Stimulated activated CD8-positive, alpha-beta memory T cell treated with anti-CD3 and anti-CD28 coated beads, Interleukin-2, amount 100 ng/mL, for 1 hour (primary cell): ENCODE results near the gene CNTNAP2.

Experiments
- DNase-seq, 2 donors: peaks; one replicate each; pipeline ENCODE4 v3.0.0-alpha.2; 2020; ENCODE audit warnings: low read depth in 2 of 2

Gene CNTNAP2

GRCh38 chr7:147483634-147484292, 1367.2 kb downstream of the CNTNAP2 start:
- DNase-seq, result no peak

- DNase-seq, result no peak
Observed at GRCh38 chr7:147485660-147486210, 1369.1 kb downstream of the CNTNAP2 start.

- DNase-seq, result no peak
Observed at GRCh38 chr7:147492606-147493005, 1376.0 kb downstream of the CNTNAP2 start.

- DNase-seq, result no peak
Observed at GRCh38 chr7:147496209-147496608, 1379.6 kb downstream of the CNTNAP2 start.

GRCh38 chr7:147497246-147497645, 1380.6 kb downstream of the CNTNAP2 start:
- no peak for DNase-seq

- no peak for DNase-seq
Observed at GRCh38 chr7:147498081-147498480, 1381.5 kb downstream of the CNTNAP2 start.

- no peak for DNase-seq
Observed at GRCh38 chr7:147509035-147509501, 1392.5 kb downstream of the CNTNAP2 start.

- no peak for DNase-seq
Observed at GRCh38 chr7:147509541-147510200, 1393.1 kb downstream of the CNTNAP2 start.

GRCh38 chr7:147510201-147510542, 1393.6 kb downstream of the CNTNAP2 start:
- no peak for DNase-seq

GRCh38 chr7:147510923-147511322, 1394.3 kb downstream of the CNTNAP2 start:
- no peak for DNase-seq

- DNase-seq, result no peak
Observed at GRCh38 chr7:147513451-147513850, 1396.8 kb downstream of the CNTNAP2 start.

- DNase-seq, result no peak
Observed at GRCh38 chr7:147516391-147516790, 1399.8 kb downstream of the CNTNAP2 start.

- DNase-seq, result no peak
Observed at GRCh38 chr7:147519062-147519461, 1402.5 kb downstream of the CNTNAP2 start.

GRCh38 chr7:147523056-147523455, 1406.5 kb downstream of the CNTNAP2 start:
- no peak for DNase-seq

- no peak for DNase-seq
Observed at GRCh38 chr7:147524726-147525250, 1408.2 kb downstream of the CNTNAP2 start.

- DNase-seq, result no peak
Observed at GRCh38 chr7:147525325-147525724, 1408.7 kb downstream of the CNTNAP2 start.

- no peak for DNase-seq
Observed at GRCh38 chr7:147535701-147536111, 1419.1 kb downstream of the CNTNAP2 start.

- DNase-seq, result no peak
Observed at GRCh38 chr7:147539685-147540084, 1423.1 kb downstream of the CNTNAP2 start.

- DNase-seq, result no peak
Observed at GRCh38 chr7:147540743-147541142, 1424.1 kb downstream of the CNTNAP2 start.

- DNase-seq, result no peak
Observed at GRCh38 chr7:147541261-147541660, 1424.7 kb downstream of the CNTNAP2 start.

GRCh38 chr7:147547252-147547897, 1430.8 kb downstream of the CNTNAP2 start:
- DNase-seq, result no peak

GRCh38 chr7:147556317-147556716, 1439.7 kb downstream of the CNTNAP2 start:
- no peak for DNase-seq
